ENCODE results near the gene LNX1. TPM values are rescaled to one million over a fixed set of nuclear protein-coding genes. Genes with fewer than 3 reads are reported as not detected.

LNX1 gene
- total RNA-seq, 1 experiment from 2014 or later, result 1.7 TPM

- H4K91ac ChIP-seq (ENCODE audit: insufficient read length, low read depth, low read length), result no peak overlapping the region
- TF ChIP-seq CTCF (conservative IDR thresholded peaks at IDR 0.05), result no peak
- no peak overlapping the region for H4K5ac ChIP-seq (ENCODE audit: insufficient read length, low read depth, low read length)
- H3K4me3 Mint-ChIP-seq, result no peak overlapping the region
- H4K20me1 ChIP-seq (ENCODE audit: control insufficient read depth, insufficient read depth, insufficient read length), result no peaks in the 10 kb centered on the region
- no peaks in the 10 kb centered on the region for H3K27me3 ChIP-seq (ENCODE audit: insufficient read depth, low read length)
- H3K23me2 ChIP-seq (ENCODE audit: insufficient read length, low read depth, low read length, poor library complexity, severe bottlenecking), result peaks cover 10% of the 10 kb centered on the region
- H3K9me3 ChIP-seq (ENCODE audit: control insufficient read depth, low read depth, low read length), result no peaks in the 10 kb centered on the region
- no peak overlapping the region for H2BK12ac ChIP-seq (ENCODE audit: insufficient read length, low read depth, low read length)
- H3K36me3 Mint-ChIP-seq (ENCODE audit: insufficient read depth in 1 of 3, low read depth in 3 of 3), result no peaks in the 10 kb centered on the region
- H3K23ac ChIP-seq (ENCODE audit: insufficient read length, low read depth, low read length), result no peak overlapping the region
- no CpG with 5 or more reads among the region's 2 CpGs for WGBS (ENCODE audit: extremely low coverage, insufficient read length, low lambda C conversion rate)
- H3K4ac ChIP-seq (ENCODE audit: low read depth, low read length), result no peak overlapping the region
- no peak overlapping the region for H4K8ac ChIP-seq (replicated peaks; ENCODE audit: insufficient read length, low read depth, low read length)
- H2BK120ac ChIP-seq (ENCODE audit: low read depth, low read length, poor library complexity, severe bottlenecking), result no peak overlapping the region
- H3K4me2 ChIP-seq (ENCODE audit: insufficient read depth, insufficient read length, low read length), result no peak overlapping the region
- no peak overlapping the region for H3K56ac ChIP-seq (ENCODE audit: insufficient read length, low read depth, low read length)
- H2AK5ac ChIP-seq (ENCODE audit: insufficient read length, low read length), result no peak overlapping the region
- H2AFZ ChIP-seq (ENCODE audit: low read length), result no peak overlapping the region
- H3K27ac ChIP-seq (ENCODE audit: insufficient read length, low read depth, low read length), result no peak overlapping the region
- no peaks in the 10 kb centered on the region for H3K79me1 ChIP-seq (ENCODE audit: insufficient read depth, low read depth, low read length, poor library complexity, severe bottlenecking)
- no peak overlapping the region for H2BK20ac ChIP-seq (ENCODE audit: low read depth, low read length, poor library complexity, severe bottlenecking)
- H3K9me3 Mint-ChIP-seq, result no peaks in the 10 kb centered on the region
- no peak overlapping the region for H3K18ac ChIP-seq (ENCODE audit: insufficient read length, low read depth, low read length)
- H3K9ac ChIP-seq (ENCODE audit: extremely low read depth, insufficient read length, low read length), result no peak overlapping the region
- H3K4me1 ChIP-seq (ENCODE audit: insufficient read depth, low read length), result no peaks in the 10 kb centered on the region; the same call in 1 of the 2 replicates
- H3K4me1 Mint-ChIP-seq, result peaks cover 34 to 42% of the 10 kb centered on the region in 2 experiments
- H2BK15ac ChIP-seq (ENCODE audit: low read depth, low read length), result no peak overlapping the region
- H3K27me3 Mint-ChIP-seq (ENCODE audit: low read depth), result no peaks in the 10 kb centered on the region; the same call in none of the 2 replicates
- no peak overlapping the region for H3K27ac Mint-ChIP-seq
- H3T11ph ChIP-seq (ENCODE audit: low read length), result no peak overlapping the region
- no peak for DNase-seq
- no peaks in the 10 kb centered on the region for H3K79me2 ChIP-seq (ENCODE audit: insufficient read depth, low read length)
- H3K14ac ChIP-seq (ENCODE audit: insufficient read depth, low read length), result no peak overlapping the region
- no peak overlapping the region for H2BK5ac ChIP-seq (ENCODE audit: insufficient read length, low read length)
Observed at GRCh38 chr4:53589511-53589910, 1.8 kb downstream of the LNX1 start.
